Left lobe of liver (tissue), 2 donors: ENCODE data around the gene COL19A1. TPM values are rescaled to one million over a fixed set of nuclear protein-coding genes. Genes with fewer than 3 reads are reported as not detected.
A peak's percentile ranks its signal among the peaks of the same experiment; 100 is the strongest.
"Not testable (repeated sequence)": the region's sequence is repeated elsewhere in the genome, so short reads cannot be mapped to it uniquely, and the experiment has no call there.

Experiments used
- ATAC-seq: fragments of 200-7000 bp; cut with Tn5 transposase; one replicate; pipeline ENCODE4 v1.9.1; 2020; ENCODE audit warnings: mild to moderate bottlenecking, moderate library complexity
- DNase-seq: peaks from one replicate; pipeline ENCODE4 v3.0.0-alpha.2; 2020; ENCODE audit warnings: low spot score
- total RNA-seq: library from RNA; stranded (reverse); gene quantifications from one replicate; pipeline ENCODE4 v1.2.1, GENCODE V29; 2021
- donor health status: DM: no; HTN: no; CAD: no; lungs with moderate emphysema.
- donor health status: DM: no; HTN: yes; CAD: no.

COL19A1 gene
- total RNA-seq, 1 donor from 2014 or later, result 0.10 TPM

GRCh38 chr6:69957985-69958559, 91.7 kb downstream of the COL19A1 start:
- DNase-seq (no peak), ATAC-seq (no peak)

GRCh38 chr6:69958978-69959377, 92.6 kb downstream of the COL19A1 start:
- no peak for ATAC-seq
- no peak for DNase-seq

GRCh38 chr6:69965974-69966373, 99.6 kb downstream of the COL19A1 start:
- ATAC-seq, DNase-seq: not testable (repeated sequence)

GRCh38 chr6:69973138-69973537, 106.8 kb downstream of the COL19A1 start:
- no peak for DNase-seq
- ATAC-seq, result no peak

GRCh38 chr6:69973763-69974162, 107.4 kb downstream of the COL19A1 start:
- DNase-seq (no peak), ATAC-seq (no peak)

- DNase-seq, result no peak
- ATAC-seq, result no peak
Measured at GRCh38 chr6:69974193-69974592, 107.8 kb downstream of the COL19A1 start.

- no peak for DNase-seq
- ATAC-seq, result no peak
Measured at GRCh38 chr6:69976591-69977090, 110.3 kb downstream of the COL19A1 start.

GRCh38 chr6:69980624-69981023, 114.3 kb downstream of the COL19A1 start:
- ATAC-seq (no peak), DNase-seq (no peak)

GRCh38 chr6:69984506-69984905, 118.2 kb downstream of the COL19A1 start:
- ATAC-seq, result no peak
- DNase-seq, result no peak

- DNase-seq (no peak), ATAC-seq (no peak)
Measured at GRCh38 chr6:69985180-69985579, 118.8 kb downstream of the COL19A1 start.

GRCh38 chr6:69987550-69987949, 121.2 kb downstream of the COL19A1 start:
- DNase-seq (no peak), ATAC-seq (no peak)

- ATAC-seq, result no peak
- DNase-seq, result no peak
Measured at GRCh38 chr6:69988458-69989126, 122.2 kb downstream of the COL19A1 start.

- ATAC-seq (no peak), DNase-seq (no peak)
Measured at GRCh38 chr6:69994251-69994650, 127.9 kb downstream of the COL19A1 start.

GRCh38 chr6:70008189-70008588, 141.8 kb downstream of the COL19A1 start:
- DNase-seq (no peak), ATAC-seq (no peak)

GRCh38 chr6:70010339-70010738, 144.0 kb downstream of the COL19A1 start:
- not testable (repeated sequence) for DNase-seq, ATAC-seq

- not testable (repeated sequence) for ATAC-seq, DNase-seq
Measured at GRCh38 chr6:70023201-70023600, 156.8 kb downstream of the COL19A1 start.

- DNase-seq (no peak), ATAC-seq (no peak)
Measured at GRCh38 chr6:70028246-70028645, 161.9 kb downstream of the COL19A1 start.

GRCh38 chr6:70028926-70029325, 162.6 kb downstream of the COL19A1 start:
- ATAC-seq (no peak), DNase-seq (no peak)

GRCh38 chr6:70033781-70034180, 167.4 kb downstream of the COL19A1 start:
- no peak for ATAC-seq
- DNase-seq, result no peak

GRCh38 chr6:70037445-70037844, 171.1 kb downstream of the COL19A1 start:
- ATAC-seq, result no peak
- no peak for DNase-seq

- DNase-seq (no peak), ATAC-seq (no peak)
Measured at GRCh38 chr6:70040766-70041165, 174.4 kb downstream of the COL19A1 start.

- peak; percentile 47 for ATAC-seq
- no peak for DNase-seq
Measured at GRCh38 chr6:70041411-70041810, 175.1 kb downstream of the COL19A1 start.

- no peak for ATAC-seq
- DNase-seq, result no peak
Measured at GRCh38 chr6:70045413-70045812, 179.1 kb downstream of the COL19A1 start.
